HG02571 (cell line): ENCODE measurements around the gene OR7A5.
"Not testable (repeated sequence)": the region's sequence is repeated elsewhere in the genome, so short reads cannot be mapped to it uniquely, and the experiment has no call there.

Experiments
- ATAC-seq: cut with Tn5 transposase; IDR thresholded peaks from one replicate; pipeline ENCODE4 v1.9.1; 2021; ENCODE audit warnings: mild to moderate bottlenecking, moderate library complexity; ENCODE audit not compliant: unreplicated experiment

OR7A5 gene

GRCh38 chr19:14785102-14785793 lies 49.7 kb downstream of the OR7A5 start:
- not testable (repeated sequence) for ATAC-seq

DNA sequence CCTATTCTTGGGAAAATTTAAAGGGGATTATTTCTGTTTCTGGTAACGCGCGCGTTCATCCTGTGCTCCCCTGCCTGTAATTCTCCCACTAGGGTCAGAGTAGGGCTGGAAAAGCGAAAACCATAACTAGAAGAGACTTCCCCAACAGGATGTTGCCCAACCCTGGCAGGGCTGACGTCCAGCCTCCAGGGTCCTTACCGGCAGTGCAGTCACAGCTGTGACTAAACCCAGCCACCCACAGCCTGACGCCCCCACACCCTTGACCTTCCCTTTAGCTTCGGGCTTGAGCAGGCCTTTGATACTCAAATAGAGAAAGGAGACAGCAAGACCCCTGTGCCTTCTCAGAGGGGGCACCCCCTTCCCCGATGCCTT lies 50.3 kb downstream of the OR7A5 start:
- ATAC-seq: not testable (repeated sequence)

GRCh38 chr19:14783410-14783998 lies 51.5 kb downstream of the OR7A5 start:
- not testable (repeated sequence) for ATAC-seq

DNA sequence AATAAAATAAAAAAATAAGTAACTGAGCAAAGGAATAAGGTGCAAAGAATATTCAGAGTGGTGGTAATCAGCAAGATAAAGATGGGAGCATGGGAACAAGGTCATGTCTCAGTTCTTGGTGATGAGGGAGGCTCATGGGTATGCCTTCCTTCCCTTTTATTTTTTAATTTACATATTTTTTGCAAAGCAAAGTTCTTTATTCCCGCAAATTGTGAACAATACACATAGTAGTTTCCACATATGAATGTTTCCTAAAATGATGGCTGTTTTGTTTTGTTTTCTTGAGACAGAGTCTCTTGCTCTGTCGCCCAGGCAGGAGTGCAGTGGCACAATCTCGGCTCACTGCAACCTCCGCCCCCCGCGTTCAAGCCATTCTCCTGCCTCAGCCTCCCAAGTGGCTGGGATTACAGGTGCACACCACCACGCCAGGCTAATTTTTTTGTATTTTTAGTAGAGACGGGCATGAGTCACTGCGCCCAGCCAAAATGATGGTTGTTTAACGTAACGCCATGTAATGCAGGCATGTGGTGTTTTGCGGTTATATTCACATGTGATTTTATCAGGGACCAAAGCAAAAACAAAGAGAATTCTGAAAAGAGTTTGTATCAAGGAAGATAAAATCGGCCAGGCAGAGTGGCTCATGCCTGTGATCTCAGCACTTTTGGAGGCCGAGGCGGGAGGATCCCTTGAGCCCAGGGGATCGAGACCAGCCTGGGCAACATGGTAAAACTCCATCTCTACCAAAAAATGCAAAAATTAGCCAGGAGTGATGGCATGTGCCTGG lies 52.2 kb downstream of the OR7A5 start:
- ATAC-seq: no peak

DNA sequence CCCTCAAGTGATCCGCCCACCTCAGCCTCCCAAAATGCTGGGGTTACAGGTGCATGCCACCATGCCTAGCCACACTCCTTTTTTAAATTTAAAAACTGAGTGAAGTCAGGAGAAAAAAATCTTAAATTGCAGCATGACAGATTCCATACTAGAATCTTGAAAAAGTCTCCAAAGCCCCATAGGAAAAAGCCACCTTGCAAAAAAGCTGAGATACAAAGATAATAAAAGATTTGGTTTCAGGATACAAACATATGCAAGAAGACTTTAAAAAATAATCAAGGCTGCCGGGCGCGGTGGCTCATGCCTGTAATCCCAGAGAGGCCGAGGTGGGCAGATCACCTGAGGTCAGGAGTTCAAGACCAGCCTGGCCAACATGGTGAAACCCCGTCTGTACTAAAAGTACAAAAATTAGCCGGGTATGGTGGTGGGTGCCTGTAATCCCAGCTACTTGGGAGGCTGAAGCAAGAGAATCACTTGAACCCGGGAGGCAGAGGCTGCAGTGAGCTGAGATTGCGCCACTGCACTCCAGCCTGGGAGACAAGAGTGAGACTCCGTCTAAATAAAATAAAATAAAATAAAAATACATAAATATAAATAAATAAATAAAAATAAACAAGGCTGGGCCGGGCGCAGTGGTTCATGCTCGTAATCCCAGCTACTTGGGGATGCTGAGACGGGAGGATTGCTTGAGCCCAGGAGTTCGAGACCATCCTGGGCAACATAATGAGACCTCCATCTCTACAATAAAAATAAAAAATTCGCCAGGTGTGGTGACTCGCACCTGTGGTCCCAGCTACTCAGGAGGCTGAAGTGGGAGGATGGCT lies 53.1 kb downstream of the OR7A5 start:
- ATAC-seq: not testable (repeated sequence)

DNA sequence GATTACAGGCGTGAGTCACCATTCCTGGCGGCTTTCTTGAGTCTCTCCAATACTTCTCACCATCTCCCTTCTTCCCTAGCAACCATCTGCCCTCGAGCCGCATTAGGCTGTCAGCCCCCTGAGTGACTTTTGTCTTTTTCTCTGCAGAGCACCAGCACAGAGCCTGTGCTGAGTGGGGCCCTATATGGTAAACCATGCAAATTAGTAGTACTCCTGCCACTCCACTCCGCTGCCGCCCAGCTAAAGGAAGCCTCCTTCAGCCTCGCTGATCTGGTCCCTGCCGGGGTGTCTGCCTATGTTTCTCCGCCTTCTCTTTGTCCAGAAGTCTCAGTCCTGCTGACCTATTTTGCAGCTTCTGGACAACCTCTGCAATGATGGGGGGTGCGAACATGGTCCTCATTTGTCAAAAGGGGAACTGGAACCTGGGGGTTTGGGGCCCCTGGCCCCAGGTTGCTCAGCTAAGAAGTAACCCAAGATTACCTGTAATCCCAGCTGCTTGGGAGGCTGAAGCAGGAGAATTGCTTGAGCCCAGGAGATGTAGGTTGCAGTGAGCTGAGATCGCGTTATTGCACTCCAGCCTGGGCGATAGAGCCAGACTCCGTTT lies 54.3 kb downstream of the OR7A5 start:
- not testable (repeated sequence) for ATAC-seq

- no peak for ATAC-seq
These were observed 55.8 kb downstream of the OR7A5 start for GRCh38 chr19:14779151-14779550.

GRCh38 chr19:14778110-14778845 lies 56.7 kb downstream of the OR7A5 start, which contains the start of gene ADGRE2:
Gene ADGRE2 (minus strand): TSS chr19:14778560. CDS start chr19:14776756, 1,804 bp downstream.
- not testable (repeated sequence) for ATAC-seq

DNA sequence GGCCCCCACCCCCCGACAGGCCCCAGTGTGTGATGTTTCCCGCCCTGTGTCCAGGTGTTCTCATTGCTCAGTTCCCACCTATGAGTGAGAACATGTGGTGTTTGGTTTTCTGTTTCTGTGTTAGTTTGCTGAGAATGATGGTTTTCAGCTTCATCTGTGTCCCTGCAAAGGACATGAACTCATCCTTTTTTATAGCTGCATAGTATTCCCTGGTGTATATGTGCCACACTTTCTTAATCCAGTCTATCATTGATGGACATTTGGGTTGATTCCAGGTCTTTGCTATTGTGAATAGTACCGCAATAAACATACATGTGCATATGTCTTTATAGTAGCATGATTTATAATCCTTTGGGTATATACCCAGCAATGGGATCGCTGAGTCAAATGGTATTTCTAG lies 57.3 kb downstream of the OR7A5 start:
- ATAC-seq: not testable (repeated sequence)
